NCI-H345 treated with DMSO at 0.1 percent for 48 hours (cell line): ENCODE data around the gene PLA2G4B.

ENCODE experiments used
- DNase-seq: peaks from one replicate; lab custom pipeline; 2025; ENCODE audit not compliant: unreplicated experiment; lab: John Stamatoyannopoulos, UW

PLA2G4B gene

DNA sequence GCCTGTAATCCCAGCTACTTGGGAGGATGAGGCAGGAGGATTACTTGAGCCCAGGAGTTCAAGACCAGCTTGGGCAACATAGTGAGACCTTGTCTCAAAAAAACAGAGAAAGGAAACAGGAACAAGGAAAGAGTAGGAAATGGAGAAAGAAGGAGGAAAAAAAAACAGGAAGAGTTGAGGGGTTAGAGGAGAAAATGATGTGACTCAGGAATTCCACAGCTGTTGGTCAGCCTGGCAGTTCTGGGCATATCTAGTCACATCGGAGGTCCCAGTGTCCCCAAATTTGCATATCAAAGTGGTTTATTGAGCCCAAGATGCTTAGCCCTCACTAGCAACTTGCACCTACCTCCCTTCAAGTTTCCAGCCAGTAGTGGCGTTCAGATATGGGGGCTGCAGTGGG lies 29.5 kb upstream of the PLA2G4B start:
- no peak for DNase-seq

DNA sequence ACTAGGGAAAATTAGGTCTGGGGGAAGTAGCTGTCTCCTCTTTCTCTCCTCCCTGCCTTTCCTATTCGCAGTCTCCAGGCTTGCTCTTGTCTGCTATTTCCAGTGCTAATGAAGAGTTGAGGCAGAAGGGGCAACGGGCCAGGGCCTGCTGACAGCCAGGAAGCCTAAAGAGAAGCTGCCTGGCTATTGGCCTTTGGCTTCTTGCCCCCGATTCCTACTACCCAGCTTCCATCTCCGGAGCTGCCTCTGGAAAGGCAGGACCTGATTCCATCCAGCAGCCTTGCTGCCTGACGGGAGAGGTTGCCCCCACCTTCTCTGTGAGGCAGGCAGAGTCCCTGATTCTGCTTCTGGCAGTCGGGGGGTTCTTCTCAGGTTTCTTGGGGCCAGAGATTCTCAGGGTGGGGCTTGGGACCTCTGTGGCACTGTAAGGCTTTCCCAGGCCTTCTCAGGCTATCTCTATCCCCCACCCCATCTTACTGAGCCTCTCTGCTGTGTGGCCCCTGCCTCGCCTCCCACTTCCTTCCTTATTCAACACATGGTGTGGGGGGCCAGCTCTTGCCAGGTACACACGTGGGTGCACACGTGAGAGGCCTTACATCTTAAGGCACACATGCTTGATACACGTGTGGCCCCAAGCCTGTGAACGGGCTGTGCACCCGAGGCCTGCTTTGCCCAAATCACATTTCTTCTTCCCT lies 29.0 kb upstream of the PLA2G4B start:
- DNase-seq, result no peak

GRCh38 chr15:41810651-41811431 lies 27.8 kb upstream of the PLA2G4B start:
- DNase-seq, result no peak

GRCh38 chr15:41811432-41812195 lies 27.0 kb upstream of the PLA2G4B start:
- DNase-seq, result no peak

- no peak for DNase-seq
Observed at GRCh38 chr15:41812820-41813375, 25.7 kb upstream of the PLA2G4B start.

GRCh38 chr15:41813426-41813825 lies 25.2 kb upstream of the PLA2G4B start:
- DNase-seq, result no peak

- DNase-seq, result no peak
Observed at GRCh38 chr15:41814534-41814933, 24.1 kb upstream of the PLA2G4B start.

DNA sequence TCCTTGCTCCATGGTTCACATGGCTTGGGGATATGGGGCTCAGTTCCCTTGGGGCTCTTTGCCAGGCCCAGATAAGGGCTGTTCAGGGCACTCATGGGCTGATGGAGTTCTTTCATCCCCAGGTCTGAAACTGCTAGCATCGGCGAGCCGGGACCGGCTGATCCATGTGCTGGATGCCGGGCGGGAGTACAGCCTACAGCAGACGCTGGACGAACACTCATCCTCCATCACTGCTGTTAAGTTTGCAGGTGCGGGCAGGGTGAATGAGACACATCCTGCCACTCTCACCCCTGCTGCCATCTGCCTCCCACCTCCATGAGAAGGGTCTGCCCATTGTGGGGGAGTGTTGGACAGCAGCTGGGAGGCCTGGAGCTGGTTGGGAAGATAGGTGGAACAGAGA lies 21.9 kb upstream of the PLA2G4B start:
- no peak for DNase-seq

GRCh38 chr15:41817327-41817726 lies 21.3 kb upstream of the PLA2G4B start:
- DNase-seq, result no peak

- DNase-seq, result no peak
Observed at GRCh38 chr15:41817781-41818180, 20.9 kb upstream of the PLA2G4B start.

DNA sequence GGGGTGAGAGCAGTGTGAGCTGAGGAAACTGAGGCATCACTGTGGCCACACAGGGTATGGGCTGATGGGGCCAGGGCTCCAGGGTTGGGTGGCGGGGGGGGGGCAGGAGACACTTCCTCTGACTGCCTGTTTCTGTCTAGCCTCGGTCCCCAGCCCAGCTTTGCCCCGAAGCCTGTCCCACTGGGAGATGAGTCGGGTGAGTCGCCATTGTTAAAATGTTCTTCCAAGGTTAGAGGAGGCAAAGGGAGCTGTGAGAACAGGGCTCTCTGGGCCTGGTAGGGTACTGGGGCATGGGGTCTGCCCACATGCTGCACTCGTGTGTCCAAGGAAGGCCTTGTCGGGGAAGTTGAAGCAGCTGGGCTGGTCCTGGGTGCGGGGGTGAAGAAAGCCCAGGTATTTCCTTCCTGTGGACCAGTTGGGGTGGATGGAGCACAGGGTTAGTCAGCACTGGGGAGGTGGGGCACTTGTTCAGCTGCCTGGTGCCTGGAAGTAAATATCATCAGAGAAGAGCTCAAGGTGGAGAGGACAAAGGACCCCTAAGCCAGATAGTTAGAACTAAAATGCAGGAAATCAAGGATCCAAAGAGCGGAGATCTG lies 19.1 kb upstream of the PLA2G4B start:
- no peak for DNase-seq

- DNase-seq, result no peak
Observed at GRCh38 chr15:41820791-41821423, 17.7 kb upstream of the PLA2G4B start.

- DNase-seq, result no peak
Observed at GRCh38 chr15:41821831-41822230, 16.8 kb upstream of the PLA2G4B start.

DNA sequence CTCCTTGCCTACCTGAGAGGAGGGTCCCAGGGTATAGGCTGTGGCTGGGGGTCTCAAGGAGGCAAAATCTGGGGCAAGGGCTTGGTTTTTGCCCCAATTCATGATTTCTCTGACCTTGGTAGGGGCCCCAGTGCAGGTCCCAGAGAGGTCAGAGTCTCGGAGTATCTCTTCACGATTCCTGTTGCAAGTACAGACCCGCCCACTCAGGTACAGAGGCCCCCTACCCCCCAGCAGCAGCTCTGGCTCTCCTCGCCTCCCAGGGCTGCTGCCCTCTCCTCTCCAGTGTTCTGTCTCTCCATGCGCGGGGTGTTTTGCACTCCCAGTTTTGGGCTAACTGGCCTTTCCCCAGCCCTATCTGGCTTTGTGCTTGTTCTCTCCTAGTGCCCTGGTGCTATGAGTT lies 16.2 kb upstream of the PLA2G4B start:
- DNase-seq, result no peak

GRCh38 chr15:41822957-41823356 lies 15.7 kb upstream of the PLA2G4B start:
- DNase-seq, result no peak

GRCh38 chr15:41823502-41823901 lies 15.1 kb upstream of the PLA2G4B start:
- no peak for DNase-seq

DNA sequence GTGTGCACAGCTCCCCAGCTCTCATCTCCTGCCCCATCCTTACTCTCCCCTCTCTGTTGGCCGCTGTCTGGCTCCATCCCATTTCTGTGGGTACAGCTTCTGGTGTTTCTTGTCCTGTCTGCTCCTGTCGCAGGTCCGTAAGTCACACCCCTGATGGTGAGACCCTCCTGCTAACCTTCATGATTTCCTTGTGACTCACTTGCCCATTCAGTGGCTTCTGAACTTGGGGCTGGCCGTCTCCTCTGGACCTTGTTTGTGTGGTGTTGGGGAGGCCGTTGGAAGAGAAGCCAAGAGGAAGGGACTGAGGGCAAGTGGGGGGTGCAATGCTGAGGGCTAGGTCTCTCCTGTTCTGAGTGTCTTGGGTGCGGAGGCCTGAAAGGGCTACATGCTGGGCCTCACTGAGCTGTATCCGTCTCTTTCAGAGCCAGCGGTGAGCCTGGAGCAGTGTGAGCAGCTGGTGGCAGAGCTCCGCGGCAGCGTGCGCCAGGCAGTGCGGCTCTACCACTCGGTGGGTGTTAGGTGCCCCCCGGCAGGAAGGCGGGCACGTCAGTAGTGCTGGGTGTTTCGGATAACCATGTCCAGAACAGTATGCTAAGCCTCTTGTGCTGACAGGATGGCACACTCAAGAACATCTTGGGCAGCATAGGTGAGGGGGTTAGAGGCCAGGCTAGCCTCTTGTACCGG lies 14.4 kb upstream of the PLA2G4B start:
- DNase-seq, result no peak

GRCh38 chr15:41825145-41825544 lies 13.5 kb upstream of the PLA2G4B start:
- DNase-seq, result no peak

DNA sequence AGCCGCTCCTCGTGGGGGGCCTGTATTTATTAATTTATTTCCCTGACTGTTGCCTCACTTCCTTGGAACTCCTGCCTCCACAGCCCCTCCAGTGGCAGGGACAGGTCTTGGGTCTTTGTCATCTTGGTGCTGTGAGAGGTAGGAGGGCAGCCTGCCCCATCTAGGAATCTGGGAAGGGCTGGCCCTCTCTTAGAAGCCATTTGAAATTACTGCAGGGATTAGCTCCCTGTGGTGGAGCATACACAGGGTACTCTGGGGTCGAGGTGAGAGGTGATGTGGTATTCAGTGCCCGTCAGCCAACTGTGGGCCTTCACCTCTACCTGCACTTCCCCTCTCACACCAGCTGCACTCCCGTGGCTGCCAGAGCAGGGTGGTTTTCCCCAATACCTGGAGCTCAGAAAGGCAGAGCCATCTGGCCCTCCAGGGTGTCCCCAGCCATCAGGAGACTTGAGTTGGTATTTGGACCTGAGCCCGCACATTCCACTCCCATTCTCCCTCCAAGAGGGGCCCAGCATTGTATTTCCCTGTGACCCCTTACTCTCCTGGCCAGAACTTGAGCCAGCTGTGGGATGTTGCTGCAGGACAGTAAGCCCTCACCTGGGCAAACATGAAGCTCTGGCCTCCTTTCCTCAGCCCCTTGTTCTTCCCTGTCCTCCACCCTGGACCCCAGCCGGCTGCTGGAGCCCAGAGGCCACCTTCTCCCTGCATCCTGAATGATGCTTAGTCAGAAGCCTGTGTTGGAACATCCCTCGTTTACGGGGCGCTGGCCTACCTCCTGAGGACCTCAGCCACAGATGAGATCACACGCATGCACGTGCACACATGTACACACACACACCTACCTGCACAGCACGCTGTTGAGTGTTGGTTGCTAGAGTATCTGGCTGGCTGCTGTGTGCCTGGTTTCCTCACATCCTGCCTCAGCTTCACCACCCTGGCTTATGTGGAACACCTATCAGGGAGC lies 12.8 kb upstream of the PLA2G4B start:
- DNase-seq, result no peak
